SKM-1 (cell line): Measurements from ENCODE around the gene AMER3.

Experiments used
- DNase-seq: peaks from one replicate; lab custom pipeline; 2025; ENCODE audit not compliant: unreplicated experiment; lab: John Stamatoyannopoulos, UW

The AMER3 gene

GRCh38 chr2:130814931-130815680 lies 59.8 kb downstream of the AMER3 start:
- no peak for DNase-seq
